Adipocyte (in vitro differentiated cells): ENCODE measurements around the gene ANXA6.

ENCODE experiments used
- DNase-seq: peaks from one replicate; pipeline ENCODE4 v3.0.0-alpha.2; 2015; ENCODE audit warnings: low read depth
- H3K27me3 ChIP-seq: replicated peaks from 2 replicates; pipeline ENCODE4 v1.7.0; 2013; ENCODE audit warnings: mild to moderate bottlenecking, low read length, moderate library complexity; ENCODE audit not compliant: control insufficient read depth, insufficient read depth
- H3K36me3 ChIP-seq: 2 replicates; pipeline ENCODE4 v1.7.0; 2013; ENCODE audit warnings: low read length, mild to moderate bottlenecking, moderate library complexity; ENCODE audit not compliant: control insufficient read depth, insufficient read depth, severe bottlenecking
- H3K4me1 ChIP-seq: 2 replicates; pipeline ENCODE4 v1.7.0; 2013; ENCODE audit warnings: mild to moderate bottlenecking, low read length, moderate library complexity; ENCODE audit not compliant: control insufficient read depth, insufficient read depth
- H3K4me3 ChIP-seq: 2 replicates; pipeline ENCODE4 v1.7.0; 2013; ENCODE audit warnings: mild to moderate bottlenecking, low read length, moderate library complexity
- H3K9ac ChIP-seq: 2 replicates; pipeline ENCODE4 v1.7.0; 2013; ENCODE audit warnings: mild to moderate bottlenecking, low read length, moderate library complexity
- H3K9me3 ChIP-seq: 2 replicates; pipeline ENCODE4 v1.7.0; 2013; ENCODE audit warnings: mild to moderate bottlenecking, low read length, moderate library complexity; ENCODE audit not compliant: control insufficient read depth

The ANXA6 gene

GRCh38 chr5:151162776-151163175 is 5.2 kb upstream of the ANXA6 start:
- Histone ChIP-seq H3K36me3 (no peaks in the 10 kb centered on the region), H3K9ac (peak overlapping the region; percentile 47), H3K27me3 (no peaks in the 10 kb centered on the region), H3K4me1 (peaks cover 25% of the 10 kb centered on the region), H3K9me3 (no peaks in the 10 kb centered on the region), H3K4me3 (no peak overlapping the region)
- DNase-seq, result peak; percentile 69

- peaks cover 7% of the 10 kb centered on the region for H3K36me3 ChIP-seq
- H3K4me3 ChIP-seq, result no peak overlapping the region
- H3K9me3 ChIP-seq, result no peaks in the 10 kb centered on the region
- H3K4me1 ChIP-seq, result peaks cover 42% of the 10 kb centered on the region
- H3K9ac ChIP-seq, result no peak overlapping the region
- H3K27me3 ChIP-seq, result no peaks in the 10 kb centered on the region
- DNase-seq, result no peak
Observed at GRCh38 chr5:151159649-151160373, 2.2 kb upstream of the ANXA6 start.

GRCh38 chr5:151158287-151158661 is 695 bp upstream of the ANXA6 start:
- DNase-seq, result no peak
- Histone ChIP-seq H3K4me3 (peak overlapping the region; percentile 99), H3K36me3 (peaks cover 14% of the 10 kb centered on the region)

GRCh38 chr5:151156507-151157420 is 815 bp downstream of the ANXA6 start:
- Histone ChIP-seq H3K27me3 (no peaks in the 10 kb centered on the region), H3K9ac (peak overlapping the region; percentile 100), H3K36me3 (peaks cover 29% of the 10 kb centered on the region), H3K4me1 (peaks cover 54% of the 10 kb centered on the region), H3K4me3 (peak overlapping the region; percentile 99), H3K9me3 (no peaks in the 10 kb centered on the region)
- peak; percentile 55 for DNase-seq

More at GRCh38 chr5:151158287-151158661, 695 bp upstream of the ANXA6 start:
- H3K27me3 ChIP-seq, result no peaks in the 10 kb centered on the region
- no peaks in the 10 kb centered on the region for H3K9me3 ChIP-seq
- H3K4me1 ChIP-seq, result peaks cover 51% of the 10 kb centered on the region
- H3K9ac ChIP-seq, result peak overlapping the region; percentile 100

- Histone ChIP-seq H3K9me3 (no peaks in the 10 kb centered on the region), H3K36me3 (peaks cover 31% of the 10 kb centered on the region), H3K4me1 (peaks cover 62% of the 10 kb centered on the region), H3K9ac (peak overlapping the region; percentile 100), H3K27me3 (no peaks in the 10 kb centered on the region), H3K4me3 (peak overlapping the region; percentile 99)
- peak; percentile 62 for DNase-seq
Observed at GRCh38 chr5:151155775-151156506, 1.6 kb downstream of the ANXA6 start.

- Histone ChIP-seq H3K27me3 (no peaks in the 10 kb centered on the region), H3K9ac (peak overlapping the region; percentile 100), H3K36me3 (peaks cover 35% of the 10 kb centered on the region), H3K9me3 (no peaks in the 10 kb centered on the region), H3K4me1 (peaks cover 70% of the 10 kb centered on the region), H3K4me3 (peak overlapping the region; percentile 99)
- DNase-seq, result peak; percentile 38
Observed at GRCh38 chr5:151154931-151155774, 2.4 kb downstream of the ANXA6 start.

- H3K4me1 ChIP-seq, result peaks cover 75% of the 10 kb centered on the region
- no peaks in the 10 kb centered on the region for H3K27me3 ChIP-seq
- peak overlapping the region; percentile 26 for H3K4me3 ChIP-seq
- no peak overlapping the region for H3K9ac ChIP-seq
- peaks cover 35% of the 10 kb centered on the region for H3K36me3 ChIP-seq
- no peaks in the 10 kb centered on the region for H3K9me3 ChIP-seq
- DNase-seq, result no peak
Observed at GRCh38 chr5:151153766-151154272, 3.8 kb downstream of the ANXA6 start.

GRCh38 chr5:151153300-151153699 is 4.3 kb downstream of the ANXA6 start:
- H3K27me3 ChIP-seq, result no peaks in the 10 kb centered on the region
- DNase-seq, result no peak
- no peak overlapping the region for H3K9ac ChIP-seq
- no peaks in the 10 kb centered on the region for H3K9me3 ChIP-seq
- peak overlapping the region; percentile 26 for H3K4me3 ChIP-seq
- peaks cover 41% of the 10 kb centered on the region for H3K36me3 ChIP-seq
- peaks cover 71% of the 10 kb centered on the region for H3K4me1 ChIP-seq

GRCh38 chr5:151151793-151152192 is 5.8 kb downstream of the ANXA6 start:
- H3K9ac ChIP-seq, result peak overlapping the region; percentile 69
- H3K9me3 ChIP-seq, result no peaks in the 10 kb centered on the region
- no peaks in the 10 kb centered on the region for H3K27me3 ChIP-seq
- H3K36me3 ChIP-seq, result peaks cover 56% of the 10 kb centered on the region
- H3K4me1 ChIP-seq, result peaks cover 66% of the 10 kb centered on the region
- no peak overlapping the region for H3K4me3 ChIP-seq
- peak; percentile 50 for DNase-seq

GRCh38 chr5:151151263-151151660 is 6.3 kb downstream of the ANXA6 start:
- peaks cover 66% of the 10 kb centered on the region for H3K4me1 ChIP-seq
- peak overlapping the region; percentile 69 for H3K9ac ChIP-seq
- peak overlapping the region; percentile 32 for H3K4me3 ChIP-seq
- peaks cover 61% of the 10 kb centered on the region for H3K36me3 ChIP-seq
- no peaks in the 10 kb centered on the region for H3K9me3 ChIP-seq
- no peaks in the 10 kb centered on the region for H3K27me3 ChIP-seq
- DNase-seq, result no peak
